ENCODE measurements around the gene ARID5B. TPM values are rescaled to one million over a fixed set of nuclear protein-coding genes. Genes with fewer than 3 reads are reported as not detected.
"Not testable (repeated sequence)": the region's sequence is repeated elsewhere in the genome, so short reads cannot be mapped to it uniquely, and the experiment has no call there.

ARID5B gene
- total RNA-seq, 1 experiment from 2014 or later = 0.04 TPM

DNA sequence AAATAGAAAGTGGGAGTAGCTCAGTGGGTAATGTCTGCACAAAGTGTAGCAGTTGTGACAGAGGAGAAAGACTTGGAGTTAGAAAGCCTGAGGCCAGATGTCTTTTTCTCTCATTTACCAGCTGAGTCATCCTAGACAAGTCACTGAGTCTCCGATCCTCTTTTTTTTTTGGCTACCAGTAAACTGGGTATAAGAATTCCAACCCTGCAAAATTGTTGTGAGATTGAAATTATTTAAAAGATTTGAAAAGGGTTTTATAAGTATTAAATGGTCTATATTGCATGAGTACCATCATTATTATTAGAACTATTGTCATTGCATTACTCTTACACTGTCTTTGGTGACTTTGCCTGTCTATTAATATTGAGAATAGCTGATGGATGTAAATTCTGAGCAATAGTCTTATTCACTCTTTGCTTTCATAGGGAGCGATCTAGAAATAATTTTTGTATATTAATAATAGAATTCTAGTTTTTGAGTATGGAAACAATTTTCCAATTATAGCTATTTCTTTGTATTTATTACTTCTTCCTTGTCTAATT is 74.0 kb downstream of the ARID5B start:
- Histone ChIP-seq H3K23ac (ENCODE audit: insufficient read length, low read depth, low read length) (no peak overlapping the region), H2BK20ac (ENCODE audit: low read depth, low read length, poor library complexity, severe bottlenecking) (no peak overlapping the region), H3K27ac (ENCODE audit: insufficient read length, low read depth, low read length) (no peak overlapping the region), H3T11ph (ENCODE audit: low read length) (no peak overlapping the region), H2BK5ac (ENCODE audit: insufficient read length, low read length) (no peak overlapping the region), H3K23me2 (ENCODE audit: insufficient read length, low read depth, low read length, poor library complexity, severe bottlenecking) (no peaks in the 10 kb centered on the region), H3K4me2 (ENCODE audit: insufficient read depth, insufficient read length, low read length) (no peak overlapping the region), H3K14ac (ENCODE audit: insufficient read depth, low read length) (no peak overlapping the region), H3K79me2 (ENCODE audit: insufficient read depth, low read length) (no peaks in the 10 kb centered on the region), H3K4ac (ENCODE audit: low read depth, low read length) (no peak overlapping the region), H4K8ac (replicated peaks; ENCODE audit: insufficient read length, low read depth, low read length) (no peak overlapping the region), H2BK12ac (ENCODE audit: insufficient read length, low read depth, low read length) (no peak overlapping the region), H3K56ac (ENCODE audit: insufficient read length, low read depth, low read length) (no peak overlapping the region), H4K91ac (ENCODE audit: insufficient read length, low read depth, low read length) (no peak overlapping the region), H4K5ac (ENCODE audit: insufficient read length, low read depth, low read length) (no peak overlapping the region), H2BK15ac (ENCODE audit: low read depth, low read length) (no peak overlapping the region), H3K18ac (ENCODE audit: insufficient read length, low read depth, low read length) (no peak overlapping the region), H3K4me1 (ENCODE audit: insufficient read depth, low read length) (no peaks in the 10 kb centered on the region; the same call in 1 of the 2 replicates), H3K9ac (ENCODE audit: extremely low read depth, insufficient read length, low read length) (no peak overlapping the region), H2AK5ac (ENCODE audit: insufficient read length, low read length) (no peak overlapping the region), H2BK120ac (ENCODE audit: low read depth, low read length, poor library complexity, severe bottlenecking) (no peak overlapping the region), H4K20me1 (ENCODE audit: control insufficient read depth, insufficient read depth, insufficient read length) (no peaks in the 10 kb centered on the region), H3K9me3 (ENCODE audit: control insufficient read depth, low read depth, low read length) (no peaks in the 10 kb centered on the region), H3K27me3 (ENCODE audit: insufficient read depth, low read length) (no peaks in the 10 kb centered on the region), H3K79me1 (ENCODE audit: insufficient read depth, low read depth, low read length, poor library complexity, severe bottlenecking) (no peaks in the 10 kb centered on the region), H2AFZ (ENCODE audit: low read length) (no peak overlapping the region)
- Mint-ChIP-seq H3K27me3 (ENCODE audit: low read depth) (no peaks in the 10 kb centered on the region), H3K4me1 (peaks cover 0 to 3% of the 10 kb centered on the region in 2 experiments; a peak in 1 of 4 replicates), H3K36me3 (ENCODE audit: insufficient read depth in 1 of 3, low read depth in 3 of 3) (no peaks in the 10 kb centered on the region; a peak in 1 of 7 replicates), H3K27ac (no peak overlapping the region; a peak in 1 of 7 replicates), H3K9me3 (peaks cover 0 to 3% of the 10 kb centered on the region in 2 experiments; a peak in 2 of 5 replicates), H3K4me3 (no peak overlapping the region)
- DNase-seq = no peak
- TF ChIP-seq, protein P1, sequence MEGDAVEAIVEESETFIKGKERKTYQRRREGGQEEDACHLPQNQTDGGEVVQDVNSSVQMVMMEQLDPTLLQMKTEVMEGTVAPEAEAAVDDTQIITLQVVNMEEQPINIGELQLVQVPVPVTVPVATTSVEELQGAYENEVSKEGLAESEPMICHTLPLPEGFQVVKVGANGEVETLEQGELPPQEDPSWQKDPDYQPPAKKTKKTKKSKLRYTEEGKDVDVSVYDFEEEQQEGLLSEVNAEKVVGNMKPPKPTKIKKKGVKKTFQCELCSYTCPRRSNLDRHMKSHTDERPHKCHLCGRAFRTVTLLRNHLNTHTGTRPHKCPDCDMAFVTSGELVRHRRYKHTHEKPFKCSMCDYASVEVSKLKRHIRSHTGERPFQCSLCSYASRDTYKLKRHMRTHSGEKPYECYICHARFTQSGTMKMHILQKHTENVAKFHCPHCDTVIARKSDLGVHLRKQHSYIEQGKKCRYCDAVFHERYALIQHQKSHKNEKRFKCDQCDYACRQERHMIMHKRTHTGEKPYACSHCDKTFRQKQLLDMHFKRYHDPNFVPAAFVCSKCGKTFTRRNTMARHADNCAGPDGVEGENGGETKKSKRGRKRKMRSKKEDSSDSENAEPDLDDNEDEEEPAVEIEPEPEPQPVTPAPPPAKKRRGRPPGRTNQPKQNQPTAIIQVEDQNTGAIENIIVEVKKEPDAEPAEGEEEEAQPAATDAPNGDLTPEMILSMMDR (conservative IDR thresholded peaks at IDR 0.05) = no peak
- no CpG with 5 or more reads among the region's 2 CpGs for WGBS (ENCODE audit: extremely low coverage, insufficient read length, low lambda C conversion rate)

DNA sequence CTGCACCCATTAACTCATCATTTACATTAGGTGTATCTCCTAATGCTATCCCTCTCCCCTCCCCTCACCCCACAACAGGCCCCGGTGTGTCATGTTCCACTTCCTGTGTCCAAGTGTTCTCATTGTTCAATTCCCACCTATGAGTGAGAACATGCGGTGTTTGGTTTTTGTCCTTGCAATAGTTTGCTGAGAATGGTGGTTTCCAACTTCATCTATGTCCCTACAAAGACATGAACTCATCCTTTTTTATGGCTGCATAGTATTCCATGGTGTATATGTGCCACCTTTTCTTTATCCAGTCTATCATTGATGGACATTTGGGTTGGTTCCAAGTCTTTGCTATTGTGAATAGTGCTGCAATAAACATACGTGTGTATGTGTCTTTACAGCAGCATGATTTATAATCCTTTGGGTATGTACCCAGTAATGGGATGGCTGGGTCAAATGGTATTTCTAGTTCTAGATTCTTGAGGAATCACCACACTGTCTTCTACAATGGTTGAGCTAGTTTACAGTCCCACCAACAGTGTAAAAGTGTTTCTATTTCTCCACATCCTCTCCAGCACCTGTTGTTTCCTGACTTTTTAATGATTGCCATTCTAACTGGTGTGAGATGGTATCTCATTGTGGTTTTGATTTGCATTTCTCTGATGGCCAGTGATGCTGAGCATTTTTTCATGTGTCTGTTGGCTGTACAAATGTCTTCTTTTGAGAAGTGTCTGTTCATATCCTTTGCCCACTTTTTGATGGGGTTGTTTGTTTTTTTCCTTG is 75.6 kb downstream of the ARID5B start:
- H2AFZ ChIP-seq (ENCODE audit: low read length); H2BK120ac ChIP-seq (ENCODE audit: low read depth, low read length, poor library complexity, severe bottlenecking); H3K4me1 Mint-ChIP-seq; H3K4ac ChIP-seq (ENCODE audit: low read depth, low read length); H3K9ac ChIP-seq (ENCODE audit: extremely low read depth, insufficient read length, low read length); H3K79me1 ChIP-seq (ENCODE audit: insufficient read depth, low read depth, low read length, poor library complexity, severe bottlenecking); H3K27me3 Mint-ChIP-seq (ENCODE audit: low read depth); H3K36me3 Mint-ChIP-seq (ENCODE audit: insufficient read depth in 1 of 3, low read depth in 3 of 3); H4K20me1 ChIP-seq (ENCODE audit: control insufficient read depth, insufficient read depth, insufficient read length); H2BK20ac ChIP-seq (ENCODE audit: low read depth, low read length, poor library complexity, severe bottlenecking); H3K27ac Mint-ChIP-seq; H4K5ac ChIP-seq (ENCODE audit: insufficient read length, low read depth, low read length); H3T11ph ChIP-seq (ENCODE audit: low read length); H3K23ac ChIP-seq (ENCODE audit: insufficient read length, low read depth, low read length); H3K27me3 ChIP-seq (ENCODE audit: insufficient read depth, low read length); H3K14ac ChIP-seq (ENCODE audit: insufficient read depth, low read length); H3K79me2 ChIP-seq (ENCODE audit: insufficient read depth, low read length); H3K4me2 ChIP-seq (ENCODE audit: insufficient read depth, insufficient read length, low read length); H3K9me3 Mint-ChIP-seq; H3K18ac ChIP-seq (ENCODE audit: insufficient read length, low read depth, low read length); H3K9me3 ChIP-seq (ENCODE audit: control insufficient read depth, low read depth, low read length); H2BK15ac ChIP-seq (ENCODE audit: low read depth, low read length); DNase-seq; H3K4me1 ChIP-seq (ENCODE audit: insufficient read depth, low read length); H3K23me2 ChIP-seq (ENCODE audit: insufficient read length, low read depth, low read length, poor library complexity, severe bottlenecking); H4K91ac ChIP-seq (ENCODE audit: insufficient read length, low read depth, low read length); H2BK5ac ChIP-seq (ENCODE audit: insufficient read length, low read length); H3K27ac ChIP-seq (ENCODE audit: insufficient read length, low read depth, low read length); H2BK12ac ChIP-seq (ENCODE audit: insufficient read length, low read depth, low read length); H2AK5ac ChIP-seq (ENCODE audit: insufficient read length, low read length); H3K4me3 Mint-ChIP-seq; H3K56ac ChIP-seq (ENCODE audit: insufficient read length, low read depth, low read length); H4K8ac ChIP-seq (replicated peaks; ENCODE audit: insufficient read length, low read depth, low read length): not testable (repeated sequence)
- no CpG with 5 or more reads among the region's 3 CpGs for WGBS (ENCODE audit: extremely low coverage, insufficient read length, low lambda C conversion rate)
